Kidney (tissue), 14 donors: Measurements from ENCODE around the gene KCNQ1. TPM values are rescaled to one million over a fixed set of nuclear protein-coding genes. Genes with fewer than 3 reads are reported as not detected.

Experiments used
- DNase-seq, 5 donors: peaks; one replicate each; pipeline ENCODE4 v3.0.0-alpha.2; 2013 to 2020
- FAIRE-seq: peaks from 2 replicates; lab custom pipeline; 2012; peaks lifted over from hg19 to GRCh38; lab: Jason Lieb, UNC
- H3K27ac ChIP-seq, 2 donors: one replicate each; pipeline ENCODE4 v1.7.0; 2013; ENCODE audit warnings: low read depth in 2 of 2, low read length in 2 of 2, inconsistent platforms in 1 of 2
- H3K27me3 ChIP-seq: one replicate; pipeline ENCODE4 v1.7.1; 2013; ENCODE audit warnings: low read length, inconsistent platforms; ENCODE audit not compliant: control insufficient read depth, insufficient read depth
- H3K36me3 ChIP-seq, 3 donors: one replicate each; pipeline versions ENCODE4 v1.7.0 to v1.7.1; 2013; ENCODE audit warnings: low read length in 3 of 3, control low read depth in 1 of 3, inconsistent platforms in 1 of 3; ENCODE audit not compliant: insufficient read depth in 3 of 3, control insufficient read depth in 2 of 3
- H3K4me1 ChIP-seq, 3 donors: one replicate each; pipeline versions ENCODE4 v1.7.0 to v1.7.1; 2013; ENCODE audit warnings: low read length in 3 of 3, inconsistent platforms in 1 of 3, low read depth in 1 of 3; ENCODE audit not compliant: control insufficient read depth in 2 of 3, insufficient read depth in 2 of 3
- H3K4me3 ChIP-seq, 3 donors: one replicate each; pipeline versions ENCODE4 v1.7.0 to v1.8.1; 2013; ENCODE audit warnings: low read length in 3 of 3, control low read depth in 1 of 3, inconsistent platforms in 1 of 3
- H3K9ac ChIP-seq, 3 donors: one replicate each; pipeline versions ENCODE4 v1.7.0 to v1.7.1; 2013; ENCODE audit warnings: low read length in 3 of 3, control low read depth in 1 of 3, inconsistent platforms in 1 of 3
- H3K9me3 ChIP-seq, 3 donors: one replicate each; pipeline versions ENCODE4 v1.7.0 to v1.7.1; 2013; ENCODE audit warnings: low read length in 3 of 3, control low read depth in 1 of 3, inconsistent platforms in 1 of 3; ENCODE audit not compliant: control insufficient read depth in 2 of 3, insufficient read depth in 1 of 3
- CTCF ChIP-seq: IDR thresholded peaks from 3 replicates; pipeline ENCODE4 v1.5.1; 2012; ENCODE audit warnings: mild to moderate bottlenecking, moderate library complexity, borderline replicate concordance; ENCODE audit not compliant: insufficient read depth; ENCODE audit errors: extremely low read depth
- intact Hi-C: fragments of 100-400 bp; cut with DNase I; formaldehyde crosslinking; loops from one replicate; pipeline ENCODE4 v1.11.1; 2022
- polyA plus RNA-seq: library from polyadenylated mRNA; stranded (reverse); fragments of 350-450 nt; fragmentation: Illumina TruSeq; extraction: RNeasy Lipid Tissue Mini Kit (QIAGEN cat#74804); gene quantifications from one replicate; pipeline ENCODE4 v1.2.3, GENCODE V29; 2014; ENCODE audit warnings: low read depth, low replicate concordance; ENCODE audit not compliant: insufficient read depth
- total RNA-seq: library from RNA; stranded (reverse); fragmentation: NEBNext Ultra II Directional; extraction: Animal tissue kit (Norgen Biotek cat#: 25700); gene quantifications from one replicate; pipeline ENCODE4 v1.2.1, GENCODE V29; 2021
- donor health status: control.
- donor health status: control.
- donor health status: control.
- donor health status: control.
- donor health status: control.
- donor health status: DM: yes; HTN: yes; CAD: no.
- donor health status: Normal renal cell carcinoma (clear cell type).

Gene KCNQ1
- total and polyA plus RNA-seq, 2 donors from 2014 or later = 45.5 to 49.4 TPM

- intact Hi-C loops = no loop called here
- TF ChIP-seq CTCF = no peak
- Histone ChIP-seq H3K27ac (no peak overlapping the region), H3K9me3 (peaks cover 2 to 78% (median 2%) of the 10 kb centered on the region in 3 donors), H3K36me3 (no peaks in the 10 kb centered on the region), H3K27me3 (no peaks in the 10 kb centered on the region), H3K4me1 (peaks cover 0 to 3% (median 0%) of the 10 kb centered on the region in 3 donors), H3K4me3 (no peak overlapping the region), H3K9ac (no peak overlapping the region)
- no peak for DNase-seq
- no peak for FAIRE-seq
Observed at GRCh38 chr11:2649848-2650247, 205.0 kb downstream of the KCNQ1 start.

GRCh38 chr11:2650343-2650867 is 205.6 kb downstream of the KCNQ1 start:
- TF ChIP-seq CTCF = no peak
- Histone ChIP-seq H3K4me3 (no peak overlapping the region), H3K27ac (no peak overlapping the region), H3K4me1 (peaks cover 0 to 3% (median 0%) of the 10 kb centered on the region in 3 donors), H3K9me3 (peaks cover 0 to 72% (median 2%) of the 10 kb centered on the region in 3 donors), H3K36me3 (no peaks in the 10 kb centered on the region), H3K27me3 (no peaks in the 10 kb centered on the region), H3K9ac (no peak overlapping the region)
- intact Hi-C loops = no loop called here
- DNase-seq (no peak), FAIRE-seq (no peak)

GRCh38 chr11:2651054-2651617 is 206.3 kb downstream of the KCNQ1 start:
- FAIRE-seq = no peak
- Histone ChIP-seq H3K4me3 (no peak overlapping the region), H3K27me3 (no peaks in the 10 kb centered on the region), H3K4me1 (peaks cover 0 to 3% (median 0%) of the 10 kb centered on the region in 3 donors), H3K9me3 (peaks cover 0 to 65% (median 2%) of the 10 kb centered on the region in 3 donors), H3K9ac (no peak overlapping the region), H3K27ac (no peak overlapping the region), H3K36me3 (no peaks in the 10 kb centered on the region)
- no peak for DNase-seq
- intact Hi-C loops = no loop called here
- TF ChIP-seq CTCF = no peak

- Histone ChIP-seq H3K9me3 (peaks cover 0 to 61% (median 2%) of the 10 kb centered on the region in 3 donors), H3K4me1 (peaks cover 0 to 3% (median 0%) of the 10 kb centered on the region in 3 donors), H3K27me3 (no peaks in the 10 kb centered on the region), H3K27ac (no peak overlapping the region), H3K9ac (no peak overlapping the region), H3K4me3 (no peak overlapping the region), H3K36me3 (no peaks in the 10 kb centered on the region)
- no peak for TF ChIP-seq CTCF
- intact Hi-C loops = no loop called here
- DNase-seq = peak in 1 of 5 donors; percentile 33
- FAIRE-seq = no peak
Observed at GRCh38 chr11:2651826-2652271, 207.0 kb downstream of the KCNQ1 start.
